SK-N-SH treated with all-trans-retinoic acid at 6 μM for 48 hours (cell line): Measurements from ENCODE around the gene ANKRD44.

Experiments used
- ATAC-seq: fragments of 200-7000 bp; cut with Tn5 transposase; 3 replicates; pipeline ENCODE4 v1.9.1; 2020; ENCODE audit warnings: mild to moderate bottlenecking, moderate library complexity
- ARNTL ChIP-seq: fragments of 450-650 bp; formaldehyde crosslinking; IDR thresholded peaks from 2 replicates; pipeline ENCODE4 v1.5.0; 2020; ENCODE audit warnings: low read depth, mild to moderate bottlenecking, moderate library complexity, borderline replicate concordance
- BACH2 ChIP-seq: fragments of 250-450 bp; sonication (Bioruptor Pico); IDR thresholded peaks from 2 replicates; pipeline ENCODE4 v1.9.0; 2021; ENCODE audit warnings: mild to moderate bottlenecking, borderline replicate concordance
- CSDC2 ChIP-seq: fragments of 250-450 bp; sonication (Bioruptor Pico); IDR thresholded peaks from 2 replicates; pipeline ENCODE4 v1.5.0; 2020; ENCODE audit warnings: mild to moderate bottlenecking, moderate library complexity
- ESRRG ChIP-seq: fragments of 250-450 bp; sonication (Bioruptor Pico); IDR thresholded peaks from 2 replicates; pipeline ENCODE4 v1.6.1; 2021; ENCODE audit warnings: mild to moderate bottlenecking
- ISL1 ChIP-seq: fragments of 250-450 bp; sonication (Bioruptor Pico); IDR thresholded peaks from 2 replicates; pipeline ENCODE4 v2.1.2; 2022; ENCODE audit warnings: mild to moderate bottlenecking, moderate library complexity
- OSR1 ChIP-seq: fragments of 250-450 bp; sonication (Bioruptor Pico); IDR thresholded peaks from 2 replicates; pipeline ENCODE4 v1.8.0; 2022; ENCODE audit warnings: moderate library complexity, mild to moderate bottlenecking, inconsistent platforms
- PPARA ChIP-seq: fragments of 250-450 bp; sonication (Bioruptor Pico); IDR thresholded peaks from 2 replicates; pipeline ENCODE4 v1.5.0; 2020; ENCODE audit warnings: mild to moderate bottlenecking, borderline replicate concordance
- RARB ChIP-seq: fragments of 250-450 bp; sonication (Bioruptor Pico); IDR thresholded peaks from 2 replicates; pipeline ENCODE4 v1.8.0; 2021; ENCODE audit warnings: mild to moderate bottlenecking, moderate library complexity
- SNAI2 ChIP-seq: fragments of 250-450 bp; sonication (Bioruptor Pico); IDR thresholded peaks from 2 replicates; pipeline ENCODE4 v1.5.0; 2020; ENCODE audit warnings: mild to moderate bottlenecking, moderate library complexity
- TCF4 ChIP-seq: fragments of 250-450 bp; sonication (Bioruptor Pico); IDR thresholded peaks from 2 replicates; pipeline ENCODE4 v1.8.0; 2021; ENCODE audit warnings: mild to moderate bottlenecking, moderate library complexity, borderline replicate concordance
- TOX ChIP-seq: fragments of 250-450 bp; sonication (Bioruptor Pico); IDR thresholded peaks from 2 replicates; pipeline ENCODE4 v1.8.0; 2021; ENCODE audit warnings: mild to moderate bottlenecking, moderate library complexity, borderline replicate concordance
- ZC3H10 ChIP-seq: fragments of 250-450 bp; sonication (Bioruptor Pico); IDR thresholded peaks from 2 replicates; pipeline ENCODE4 v1.5.1; 2021; ENCODE audit warnings: mild to moderate bottlenecking, moderate library complexity
- ZFP3 ChIP-seq: fragments of 250-450 bp; sonication (Bioruptor Pico); IDR thresholded peaks from 2 replicates; pipeline ENCODE4 v1.5.0; 2020; ENCODE audit warnings: mild to moderate bottlenecking, moderate library complexity
- ZFP30 ChIP-seq: fragments of 450-650 bp; formaldehyde crosslinking; IDR thresholded peaks from 2 replicates; pipeline ENCODE4 v1.5.0; 2022; ENCODE audit warnings: mild to moderate bottlenecking, moderate library complexity
- ZNF565 ChIP-seq: fragments of 450-650 bp; formaldehyde crosslinking; conservative IDR thresholded peaks from 2 replicates; pipeline ENCODE4 v1.5.0; 2020; ENCODE audit warnings: low read depth, mild to moderate bottlenecking, moderate library complexity
- ZNF70 ChIP-seq: fragments of 450-650 bp; formaldehyde crosslinking; IDR thresholded peaks from 2 replicates; pipeline ENCODE4 v1.5.0; 2020; ENCODE audit warnings: mild to moderate bottlenecking, moderate library complexity
- ZNF8 ChIP-seq: fragments of 450-650 bp; formaldehyde crosslinking; IDR thresholded peaks from 2 replicates; pipeline ENCODE4 v1.5.0; 2020; ENCODE audit warnings: mild to moderate bottlenecking, moderate library complexity
- TF ChIP-seq, protein P1 (sequence below): fragments of 250-450 bp; sonication (Bioruptor Pico); IDR thresholded peaks from 2 replicates; pipeline ENCODE4 v1.5.1; 2021; ENCODE audit warnings: mild to moderate bottlenecking, moderate library complexity
- TF ChIP-seq, protein P2 (sequence below): fragments of 250-450 bp; sonication (Bioruptor Pico); IDR thresholded peaks from 2 replicates; pipeline ENCODE4 v1.8.0; 2021; ENCODE audit warnings: low read depth, mild to moderate bottlenecking, moderate library complexity, borderline replicate concordance
- TF ChIP-seq, protein P3 (sequence below): fragments of 250-450 bp; sonication (Bioruptor Pico); IDR thresholded peaks from 2 replicates; pipeline ENCODE4 v1.5.0; 2020; ENCODE audit warnings: mild to moderate bottlenecking, moderate library complexity
- TF ChIP-seq, protein P4 (sequence below): fragments of 250-450 bp; sonication (Bioruptor Pico); IDR thresholded peaks from 2 replicates; pipeline ENCODE4 v1.8.0; 2020; ENCODE audit warnings: mild to moderate bottlenecking, moderate library complexity, borderline replicate concordance

ANKRD44 gene

DNA sequence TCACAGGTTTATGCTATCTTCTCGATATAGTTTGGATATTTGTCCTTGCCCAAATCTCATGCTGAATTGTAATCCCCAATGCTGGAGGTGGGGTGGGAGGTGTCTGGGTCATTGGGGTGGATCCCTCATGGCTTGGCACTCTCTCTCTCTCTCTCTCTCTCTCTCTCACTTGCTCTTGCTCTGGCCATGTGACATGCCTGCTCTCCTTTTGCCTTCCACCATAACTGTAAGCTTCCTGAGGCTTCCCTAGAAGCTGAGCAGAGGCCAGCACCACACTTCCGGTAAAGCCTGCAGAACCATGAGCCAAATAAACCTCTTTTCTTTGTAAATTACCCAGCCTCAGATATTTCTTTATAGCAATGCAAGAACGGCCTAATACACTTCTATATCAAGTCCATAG lies 342.8 kb downstream of the ANKRD44 start:
- no peak for ATAC-seq
- TF ChIP-seq, protein P1, sequence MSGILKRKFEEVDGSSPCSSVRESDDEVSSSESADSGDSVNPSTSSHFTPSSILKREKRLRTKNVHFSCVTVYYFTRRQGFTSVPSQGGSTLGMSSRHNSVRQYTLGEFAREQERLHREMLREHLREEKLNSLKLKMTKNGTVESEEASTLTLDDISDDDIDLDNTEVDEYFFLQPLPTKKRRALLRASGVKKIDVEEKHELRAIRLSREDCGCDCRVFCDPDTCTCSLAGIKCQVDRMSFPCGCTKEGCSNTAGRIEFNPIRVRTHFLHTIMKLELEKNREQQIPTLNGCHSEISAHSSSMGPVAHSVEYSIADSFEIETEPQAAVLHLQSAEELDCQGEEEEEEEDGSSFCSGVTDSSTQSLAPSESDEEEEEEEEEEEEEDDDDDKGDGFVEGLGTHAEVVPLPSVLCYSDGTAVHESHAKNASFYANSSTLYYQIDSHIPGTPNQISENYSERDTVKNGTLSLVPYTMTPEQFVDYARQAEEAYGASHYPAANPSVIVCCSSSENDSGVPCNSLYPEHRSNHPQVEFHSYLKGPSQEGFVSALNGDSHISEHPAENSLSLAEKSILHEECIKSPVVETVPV (CRISPR knock-in tag), result no peak
- TF ChIP-seq ISL1 (CRISPR knock-in tag), result no peak
- no peak for TF ChIP-seq OSR1 (CRISPR knock-in tag)
- no peak for TF ChIP-seq CSDC2 (CRISPR knock-in tag)
- TF ChIP-seq ESRRG (CRISPR knock-in tag), result no peak
- TF ChIP-seq ZNF8 (CRISPR knock-in tag), result no peak
- no peak for TF ChIP-seq ZNF70 (CRISPR knock-in tag)

DNA sequence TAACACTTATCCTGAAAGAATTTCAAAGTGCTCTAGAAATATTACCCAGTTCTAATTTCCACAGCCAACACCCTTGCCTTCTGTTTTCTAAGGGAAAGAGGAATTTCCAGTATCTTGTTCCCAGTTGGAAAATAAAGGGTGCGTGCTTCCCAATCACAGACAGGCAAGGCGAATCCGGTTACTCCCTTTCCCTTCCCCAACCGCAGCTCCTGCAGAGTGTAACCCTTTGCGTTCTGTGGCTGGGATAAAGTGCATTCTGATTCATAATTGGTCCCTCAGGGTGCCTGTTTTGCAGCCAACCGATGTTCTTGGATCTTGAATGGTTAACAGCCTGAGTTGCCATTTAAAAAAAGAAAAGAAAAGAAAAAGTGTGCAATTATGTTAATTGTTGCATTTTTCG lies 343.5 kb downstream of the ANKRD44 start:
- no peak for ATAC-seq
- TF ChIP-seq RARB (CRISPR knock-in tag) (no peak), PPARA (CRISPR knock-in tag) (no peak), ZC3H10 (no peak)

DNA sequence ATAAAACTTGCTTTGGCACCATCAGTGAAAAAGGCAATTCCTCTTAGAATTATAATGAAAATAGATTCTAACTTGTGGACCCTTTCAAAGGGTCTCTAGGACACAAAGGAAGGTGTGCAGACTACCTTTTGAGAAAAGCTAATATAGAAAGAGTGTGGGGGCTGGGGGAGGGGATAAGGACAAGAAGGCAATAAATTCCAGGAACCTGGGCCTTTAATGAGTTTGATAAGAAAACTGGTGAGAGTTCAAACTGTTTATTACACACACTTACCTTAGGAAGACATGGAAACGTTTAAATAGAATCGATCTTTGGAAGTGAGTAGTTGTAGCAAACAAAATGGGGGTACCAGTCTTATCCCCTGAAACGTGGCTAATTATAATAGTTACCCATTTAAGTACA lies 344.5 kb downstream of the ANKRD44 start:
- ATAC-seq, result no peak
- TF ChIP-seq ISL1 (CRISPR knock-in tag), result no peak
- TF ChIP-seq, protein P2, sequence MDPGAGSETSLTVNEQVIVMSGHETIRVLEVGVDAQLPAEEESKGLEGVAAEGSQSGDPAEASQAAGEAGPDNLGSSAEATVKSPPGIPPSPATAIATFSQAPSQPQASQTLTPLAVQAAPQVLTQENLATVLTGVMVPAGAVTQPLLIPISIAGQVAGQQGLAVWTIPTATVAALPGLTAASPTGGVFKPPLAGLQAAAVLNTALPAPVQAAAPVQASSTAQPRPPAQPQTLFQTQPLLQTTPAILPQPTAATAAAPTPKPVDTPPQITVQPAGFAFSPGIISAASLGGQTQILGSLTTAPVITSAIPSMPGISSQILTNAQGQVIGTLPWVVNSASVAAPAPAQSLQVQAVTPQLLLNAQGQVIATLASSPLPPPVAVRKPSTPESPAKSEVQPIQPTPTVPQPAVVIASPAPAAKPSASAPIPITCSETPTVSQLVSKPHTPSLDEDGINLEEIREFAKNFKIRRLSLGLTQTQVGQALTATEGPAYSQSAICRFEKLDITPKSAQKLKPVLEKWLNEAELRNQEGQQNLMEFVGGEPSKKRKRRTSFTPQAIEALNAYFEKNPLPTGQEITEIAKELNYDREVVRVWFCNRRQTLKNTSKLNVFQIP (CRISPR knock-in tag), result no peak
- no peak for TF ChIP-seq PPARA (CRISPR knock-in tag)
- no peak for TF ChIP-seq SNAI2 (CRISPR knock-in tag)
- no peak for TF ChIP-seq RARB (CRISPR knock-in tag)
- no peak for TF ChIP-seq ZNF565
- no peak for TF ChIP-seq BACH2 (CRISPR knock-in tag)
- no peak for TF ChIP-seq ZFP30 (CRISPR knock-in tag)
- TF ChIP-seq ZNF70 (CRISPR knock-in tag), result no peak
- TF ChIP-seq ARNTL, result no peak
- TF ChIP-seq, protein P3, sequence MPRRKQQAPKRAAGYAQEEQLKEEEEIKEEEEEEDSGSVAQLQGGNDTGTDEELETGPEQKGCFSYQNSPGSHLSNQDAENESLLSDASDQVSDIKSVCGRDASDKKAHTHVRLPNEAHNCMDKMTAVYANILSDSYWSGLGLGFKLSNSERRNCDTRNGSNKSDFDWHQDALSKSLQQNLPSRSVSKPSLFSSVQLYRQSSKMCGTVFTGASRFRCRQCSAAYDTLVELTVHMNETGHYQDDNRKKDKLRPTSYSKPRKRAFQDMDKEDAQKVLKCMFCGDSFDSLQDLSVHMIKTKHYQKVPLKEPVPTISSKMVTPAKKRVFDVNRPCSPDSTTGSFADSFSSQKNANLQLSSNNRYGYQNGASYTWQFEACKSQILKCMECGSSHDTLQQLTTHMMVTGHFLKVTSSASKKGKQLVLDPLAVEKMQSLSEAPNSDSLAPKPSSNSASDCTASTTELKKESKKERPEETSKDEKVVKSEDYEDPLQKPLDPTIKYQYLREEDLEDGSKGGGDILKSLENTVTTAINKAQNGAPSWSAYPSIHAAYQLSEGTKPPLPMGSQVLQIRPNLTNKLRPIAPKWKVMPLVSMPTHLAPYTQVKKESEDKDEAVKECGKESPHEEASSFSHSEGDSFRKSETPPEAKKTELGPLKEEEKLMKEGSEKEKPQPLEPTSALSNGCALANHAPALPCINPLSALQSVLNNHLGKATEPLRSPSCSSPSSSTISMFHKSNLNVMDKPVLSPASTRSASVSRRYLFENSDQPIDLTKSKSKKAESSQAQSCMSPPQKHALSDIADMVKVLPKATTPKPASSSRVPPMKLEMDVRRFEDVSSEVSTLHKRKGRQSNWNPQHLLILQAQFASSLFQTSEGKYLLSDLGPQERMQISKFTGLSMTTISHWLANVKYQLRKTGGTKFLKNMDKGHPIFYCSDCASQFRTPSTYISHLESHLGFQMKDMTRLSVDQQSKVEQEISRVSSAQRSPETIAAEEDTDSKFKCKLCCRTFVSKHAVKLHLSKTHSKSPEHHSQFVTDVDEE (CRISPR knock-in tag), result no peak
- no peak for TF ChIP-seq ZFP3 (CRISPR knock-in tag)
- TF ChIP-seq TCF4 (CRISPR knock-in tag), result no peak
- no peak for TF ChIP-seq OSR1 (CRISPR knock-in tag)
- no peak for TF ChIP-seq ESRRG (CRISPR knock-in tag)
- no peak for TF ChIP-seq CSDC2 (CRISPR knock-in tag)

DNA sequence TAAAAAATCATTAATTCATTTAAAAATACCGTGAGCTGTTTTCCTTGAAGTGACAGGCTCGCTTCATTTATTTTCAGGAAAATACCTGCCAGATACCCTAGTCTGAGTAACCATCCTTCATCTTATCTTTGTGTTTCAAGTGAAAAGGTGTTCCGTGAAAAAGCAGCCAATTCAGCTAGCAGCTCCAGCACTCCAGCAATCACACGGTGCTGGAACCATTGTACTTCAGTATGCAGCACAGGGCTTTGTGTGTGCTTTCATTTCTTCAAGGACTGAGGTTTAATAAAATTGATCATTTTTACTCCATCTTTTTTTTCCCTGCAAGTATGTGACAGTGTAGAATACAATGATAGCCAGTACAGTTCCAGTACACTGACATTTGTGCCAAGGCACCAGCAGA lies 344.9 kb downstream of the ANKRD44 start:
- TF ChIP-seq SNAI2 (CRISPR knock-in tag) (no peak), ZNF70 (CRISPR knock-in tag) (no peak), ZFP30 (CRISPR knock-in tag) (no peak), ESRRG (CRISPR knock-in tag) (no peak), CSDC2 (CRISPR knock-in tag) (no peak), TOX (CRISPR knock-in tag) (no peak), OSR1 (CRISPR knock-in tag) (no peak), ISL1 (CRISPR knock-in tag) (no peak), ZC3H10 (no peak), ZNF8 (CRISPR knock-in tag) (no peak)
- TF ChIP-seq, protein P4, sequence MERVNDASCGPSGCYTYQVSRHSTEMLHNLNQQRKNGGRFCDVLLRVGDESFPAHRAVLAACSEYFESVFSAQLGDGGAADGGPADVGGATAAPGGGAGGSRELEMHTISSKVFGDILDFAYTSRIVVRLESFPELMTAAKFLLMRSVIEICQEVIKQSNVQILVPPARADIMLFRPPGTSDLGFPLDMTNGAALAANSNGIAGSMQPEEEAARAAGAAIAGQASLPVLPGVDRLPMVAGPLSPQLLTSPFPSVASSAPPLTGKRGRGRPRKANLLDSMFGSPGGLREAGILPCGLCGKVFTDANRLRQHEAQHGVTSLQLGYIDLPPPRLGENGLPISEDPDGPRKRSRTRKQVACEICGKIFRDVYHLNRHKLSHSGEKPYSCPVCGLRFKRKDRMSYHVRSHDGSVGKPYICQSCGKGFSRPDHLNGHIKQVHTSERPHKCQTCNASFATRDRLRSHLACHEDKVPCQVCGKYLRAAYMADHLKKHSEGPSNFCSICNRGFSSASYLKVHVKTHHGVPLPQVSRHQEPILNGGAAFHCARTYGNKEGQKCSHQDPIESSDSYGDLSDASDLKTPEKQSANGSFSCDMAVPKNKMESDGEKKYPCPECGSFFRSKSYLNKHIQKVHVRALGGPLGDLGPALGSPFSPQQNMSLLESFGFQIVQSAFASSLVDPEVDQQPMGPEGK (CRISPR knock-in tag), result no peak
- TF ChIP-seq, protein P1 (CRISPR knock-in tag), result no peak
- TF ChIP-seq, protein P3 (CRISPR knock-in tag), result no peak
- no peak for ATAC-seq
